Epithelial cell of prostate (primary cell): ENCODE results near the gene SHISAL1.

Source experiments
- DNase-seq: peaks from one replicate; pipeline ENCODE4 v3.0.0-alpha.2; 2011; ENCODE audit warnings: low read depth, low spot score
- H3K27ac ChIP-seq: fragments of 450-650 bp; 2 replicates; pipeline ENCODE4 v1.5.1; 2017; ENCODE audit warnings: mild to moderate bottlenecking

Gene SHISAL1

DNA sequence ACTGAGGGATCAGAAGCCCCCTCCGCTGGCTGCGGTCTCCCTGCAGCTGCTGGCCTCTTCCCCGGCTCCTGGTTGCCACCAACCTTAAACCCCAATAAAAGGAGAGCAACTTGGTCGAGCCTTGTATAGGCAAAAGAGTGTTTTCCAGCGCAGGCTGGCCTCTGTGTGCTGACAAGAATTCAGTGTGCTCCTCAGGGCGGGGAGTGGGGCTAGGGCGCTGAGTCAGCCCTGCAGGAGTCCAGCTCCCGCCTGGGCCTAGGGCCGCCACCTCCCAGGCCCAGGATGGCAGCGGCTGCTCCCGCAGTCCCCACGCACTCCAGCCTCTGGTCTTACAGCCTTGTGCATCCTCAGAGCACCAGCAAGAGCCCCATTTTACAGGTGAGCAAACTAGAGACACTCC, at the start of gene SHISAL1:
TSS of gene SHISAL1 (minus strand) at position 186 of the 400 bp plus-strand sequence. CDS start 12,006 bp downstream, outside the sequence.
- no peak for DNase-seq

DNA sequence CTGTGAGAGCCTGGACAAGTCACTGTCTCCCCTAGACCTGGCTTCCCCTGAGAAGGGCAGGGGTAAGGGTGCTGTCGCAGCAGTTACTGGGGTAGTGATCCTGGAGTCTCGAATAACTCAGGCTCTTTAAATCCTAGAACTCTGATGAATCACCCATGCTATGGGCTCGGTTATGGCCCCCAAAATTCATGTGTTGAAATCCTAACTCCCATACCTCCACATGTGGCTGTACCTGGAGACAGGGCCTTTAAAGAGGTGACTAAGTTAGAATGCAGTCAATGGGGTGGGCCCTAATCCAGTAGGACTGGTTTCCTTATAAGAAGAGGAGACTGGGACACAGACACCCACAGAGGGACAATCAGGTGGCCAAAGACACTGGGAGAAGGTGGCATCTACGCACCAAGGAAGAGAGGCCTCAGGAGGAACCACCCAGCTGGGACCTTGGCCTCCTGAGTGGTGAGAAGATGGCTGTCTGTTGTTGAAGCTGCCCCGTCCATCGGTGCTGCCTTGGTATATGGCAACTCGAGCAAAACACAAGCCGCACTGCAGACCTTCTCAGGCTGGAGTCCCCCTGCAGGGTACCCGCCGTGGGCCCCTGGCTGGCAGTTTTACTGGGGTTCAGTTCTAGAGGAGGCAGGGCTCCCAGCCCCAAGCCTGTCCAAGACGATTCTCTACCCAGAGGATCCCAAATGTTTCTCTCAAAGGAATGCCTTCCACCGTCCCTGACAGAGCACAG, 48.8 kb upstream of the SHISAL1 start:
- peak; percentile 31 for DNase-seq
- H3K27ac ChIP-seq, result peak overlapping the region; percentile 87

More for the DNA sequence above, at the start of gene SHISAL1:
- no peak within 1 kb of the TSS for H3K27ac ChIP-seq

DNA sequence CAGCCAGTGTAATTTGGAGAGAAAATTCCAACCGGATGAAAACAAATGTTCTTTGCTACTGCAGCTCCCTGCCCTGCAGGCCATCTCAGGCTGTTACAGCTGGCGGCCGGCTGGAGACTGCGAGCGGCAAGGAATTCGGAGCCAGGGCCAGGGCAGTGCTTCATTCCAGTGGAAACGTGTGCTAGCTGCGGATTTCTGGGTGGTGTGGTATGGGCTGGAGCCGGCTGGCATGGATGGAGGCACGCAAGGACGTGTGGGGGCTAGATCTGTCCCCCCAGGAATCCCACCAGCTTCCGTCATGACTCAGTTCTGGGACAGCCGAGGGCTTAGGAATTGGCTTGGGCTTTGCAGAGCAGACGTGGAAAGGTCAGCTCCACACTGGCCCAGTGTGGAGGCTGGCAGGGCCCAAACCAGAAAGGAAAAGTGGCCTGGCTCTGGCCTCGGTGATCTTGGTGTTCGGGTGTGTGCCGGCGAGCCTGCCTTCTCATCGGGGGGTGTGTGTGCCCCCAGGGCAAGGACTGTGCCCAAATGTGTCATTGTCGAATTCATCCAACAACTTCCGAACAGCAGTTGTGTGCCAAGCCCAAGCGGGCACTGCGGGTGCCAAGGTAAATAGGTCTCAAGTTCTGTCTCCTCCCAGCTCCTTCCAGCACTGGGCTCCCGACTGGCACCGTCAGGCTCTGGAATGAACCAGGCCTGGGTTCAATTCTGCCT, 48.1 kb upstream of the SHISAL1 start:
- DNase-seq, result peak; percentile 69
- peak overlapping the region; percentile 87 for H3K27ac ChIP-seq

DNA sequence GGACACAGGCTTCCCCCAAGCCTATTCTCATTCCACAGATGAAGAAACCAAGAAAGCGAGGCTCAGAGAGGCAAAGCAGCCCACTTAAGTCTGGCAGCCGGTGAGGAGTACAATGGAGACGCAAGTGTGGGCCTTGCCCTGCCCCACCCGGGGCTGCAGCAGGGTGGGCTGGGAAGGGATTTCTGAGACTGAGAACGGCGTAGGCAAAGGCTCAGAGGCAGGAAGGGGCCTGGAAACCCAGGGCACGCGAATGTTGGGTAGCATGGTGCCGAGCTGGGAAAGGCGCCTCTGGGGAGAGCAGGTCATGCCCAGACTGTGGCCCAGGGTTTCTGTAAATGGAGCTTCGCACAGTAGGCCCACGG, 47.5 kb upstream of the SHISAL1 start:
- peak overlapping the region; percentile 87 for H3K27ac ChIP-seq
- DNase-seq, result no peak

DNA sequence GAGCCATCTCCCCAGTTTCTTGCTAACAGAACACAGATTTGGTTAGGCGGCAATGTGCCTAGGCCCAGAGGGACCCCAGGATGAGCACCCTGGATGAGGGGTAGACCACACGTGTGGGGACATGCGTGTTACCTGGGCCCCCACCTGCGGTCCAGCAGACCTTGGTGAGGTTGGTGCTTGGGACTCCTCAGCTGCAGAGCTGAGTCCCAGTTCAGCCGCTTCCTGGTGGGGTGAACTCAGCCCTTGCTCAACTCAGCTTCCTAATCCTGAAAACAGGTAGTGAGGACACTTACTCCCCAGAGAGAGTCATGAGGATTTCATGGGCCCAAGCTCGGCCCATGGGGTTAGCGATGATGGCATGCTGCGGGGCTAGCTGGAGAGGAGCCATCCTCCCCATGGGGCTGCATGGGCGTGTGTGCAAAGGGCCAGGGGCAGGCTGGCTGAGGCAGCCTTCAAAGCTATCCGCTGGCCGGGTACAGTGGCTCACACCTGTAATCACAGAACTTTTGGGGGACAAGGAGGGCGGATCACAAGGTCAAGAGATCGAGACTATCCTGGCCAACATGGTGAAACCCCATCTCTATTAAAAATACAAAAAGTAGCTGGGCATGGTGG, 46.9 kb upstream of the SHISAL1 start:
- H3K27ac ChIP-seq, result no peak overlapping the region
- DNase-seq, result no peak

DNA sequence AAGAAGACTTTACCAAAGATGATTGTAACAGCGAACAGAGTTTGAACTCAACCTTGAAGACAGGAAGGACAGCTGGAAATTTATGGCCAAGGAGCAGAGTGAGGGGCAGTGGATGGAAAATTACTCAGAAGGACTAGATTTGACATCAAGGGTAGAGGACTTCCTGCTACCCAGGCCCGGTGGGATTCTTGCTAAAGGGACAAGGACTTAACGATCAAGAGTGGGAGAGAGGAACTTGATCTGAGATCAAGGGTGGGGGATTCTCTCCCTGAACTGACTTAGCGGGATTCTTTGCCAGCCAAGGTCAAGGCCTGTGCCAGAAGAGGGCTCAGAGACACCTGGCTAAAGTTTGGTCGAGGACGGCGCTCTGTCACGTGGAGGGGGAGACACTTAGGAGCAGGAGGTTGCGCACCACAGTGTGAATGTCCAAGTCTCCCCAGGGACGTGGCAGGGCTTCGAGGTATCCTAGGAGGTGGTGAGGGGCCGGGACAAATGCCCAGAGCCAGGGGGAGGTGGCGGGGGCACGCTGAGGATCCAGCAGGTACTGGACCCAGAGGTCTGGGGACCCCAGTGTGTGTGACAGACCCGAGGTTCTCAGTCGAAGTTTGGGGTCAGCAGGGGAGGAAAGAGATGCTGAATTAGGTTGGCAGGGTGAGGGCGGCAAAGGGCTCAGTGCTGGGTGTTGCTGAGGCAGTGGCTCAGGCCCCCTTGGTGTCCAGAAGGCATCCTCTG, 46.1 kb upstream of the SHISAL1 start:
- DNase-seq, result no peak
- no peak overlapping the region for H3K27ac ChIP-seq

DNA sequence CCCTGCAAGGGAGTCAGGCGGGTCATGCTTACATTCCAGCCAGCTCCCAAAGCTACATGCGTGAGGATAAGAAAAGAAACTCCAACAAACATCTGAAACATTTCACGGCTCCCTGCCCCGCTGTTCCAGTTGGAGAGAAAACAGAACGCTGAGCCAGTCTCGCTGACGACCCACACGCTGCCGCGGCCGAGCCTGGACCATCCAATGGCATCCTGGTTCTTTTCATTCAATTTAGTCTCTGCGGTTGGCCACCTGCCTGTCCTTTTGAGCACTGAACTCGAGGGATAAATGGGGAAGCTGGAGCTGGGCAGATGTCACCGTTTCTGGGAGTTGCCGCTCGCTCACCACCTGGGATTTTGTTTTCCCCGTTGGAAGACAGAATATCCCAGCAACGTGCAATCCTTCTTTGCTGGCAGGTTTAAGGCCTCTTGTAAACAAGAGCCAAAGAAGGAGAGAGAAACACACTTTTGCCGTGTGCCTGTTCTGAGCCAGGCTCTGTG, 45.3 kb upstream of the SHISAL1 start:
- no peak overlapping the region for H3K27ac ChIP-seq
- no peak for DNase-seq

DNA sequence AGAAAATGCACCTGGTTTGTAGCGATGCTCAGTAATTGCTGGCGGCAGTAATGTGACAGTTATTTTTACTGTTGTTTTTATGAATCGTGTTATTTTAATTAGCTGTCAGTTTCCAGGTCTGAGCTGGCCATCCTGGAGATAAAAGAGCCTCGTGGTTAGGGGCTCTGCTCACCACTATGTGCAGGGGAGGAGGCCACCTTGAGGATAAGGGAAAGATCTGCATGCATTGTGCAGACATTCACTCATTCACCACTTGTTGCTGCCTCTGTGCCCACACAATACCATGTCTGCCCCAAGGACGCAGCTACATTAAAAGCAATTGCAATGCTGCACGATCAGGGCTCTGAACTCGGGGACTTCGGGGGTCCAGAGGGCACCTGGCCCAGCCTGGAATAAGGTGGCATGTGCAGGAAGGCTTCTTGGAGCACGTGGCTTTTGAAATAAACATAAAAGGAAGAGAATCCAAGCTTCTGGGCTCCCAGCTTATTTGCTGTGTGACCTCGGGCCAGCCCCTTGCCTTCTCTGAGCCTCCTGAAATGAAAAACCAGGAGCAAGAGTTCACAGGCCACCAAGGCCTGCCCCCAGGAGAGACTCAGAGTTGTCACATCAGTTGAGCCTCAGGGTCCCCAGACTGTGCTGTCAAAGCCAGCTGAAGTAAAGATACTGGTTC, 44.7 kb upstream of the SHISAL1 start:
- no peak overlapping the region for H3K27ac ChIP-seq
- DNase-seq, result no peak

DNA sequence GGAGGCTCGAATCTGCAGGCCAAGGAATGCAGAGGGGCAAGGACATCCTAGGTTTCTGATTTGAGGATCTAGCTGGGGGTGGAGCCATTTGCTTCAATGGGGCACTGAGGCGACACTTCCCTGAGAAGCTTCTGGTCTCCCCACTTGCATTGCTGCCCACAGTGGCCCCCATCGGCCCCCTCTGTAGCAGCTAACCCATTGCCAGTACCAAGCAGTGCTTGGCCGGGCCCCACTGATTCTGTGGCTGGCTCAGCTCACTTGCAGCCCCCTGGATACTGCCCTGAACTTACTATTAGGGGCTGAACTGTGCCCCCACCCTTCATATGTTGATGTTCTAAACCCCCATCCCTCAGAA, 42.9 kb upstream of the SHISAL1 start:
- no peak for DNase-seq
- no peak overlapping the region for H3K27ac ChIP-seq

DNA sequence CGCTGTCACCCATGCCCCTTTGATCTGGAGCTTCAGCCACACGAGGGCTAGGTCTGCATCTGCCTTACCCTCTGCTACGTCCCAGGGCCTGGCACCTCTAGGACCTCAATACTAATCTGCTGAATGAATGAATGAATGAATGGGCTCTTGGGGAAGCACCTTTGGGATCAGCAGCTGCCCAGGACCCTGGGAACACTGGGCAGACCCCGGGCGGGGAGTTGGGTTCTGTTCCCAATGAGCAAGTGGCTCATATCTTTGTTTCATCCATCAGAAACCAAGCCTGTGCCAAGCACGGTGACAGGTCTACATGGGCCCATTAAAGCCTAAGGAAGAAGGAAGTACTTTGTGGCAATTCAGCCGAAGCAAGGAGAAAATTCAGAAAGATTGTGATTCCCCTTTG, 41.5 kb upstream of the SHISAL1 start:
- H3K27ac ChIP-seq, result no peak overlapping the region
- DNase-seq, result no peak

DNA sequence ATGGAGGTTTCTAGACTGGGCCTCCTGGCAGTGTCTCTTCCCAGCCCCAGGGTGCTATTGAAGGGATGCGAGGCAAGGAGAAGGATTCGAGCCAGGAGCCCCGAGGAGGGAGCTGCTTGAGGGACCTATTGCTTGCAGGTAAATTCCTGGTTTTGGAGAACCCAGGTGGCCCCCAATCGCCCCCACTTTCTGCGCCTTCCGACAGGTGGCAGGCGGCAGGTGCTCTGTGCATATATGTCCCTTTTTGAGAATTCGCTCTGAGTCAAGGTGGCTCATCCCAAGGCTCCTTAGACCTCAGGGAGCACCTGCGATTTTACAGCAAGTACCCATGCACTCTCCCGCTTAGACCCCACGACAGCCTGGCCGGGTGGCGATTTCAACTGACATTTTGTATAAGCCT, 40.3 kb upstream of the SHISAL1 start:
- H3K27ac ChIP-seq, result no peak overlapping the region
- no peak for DNase-seq

DNA sequence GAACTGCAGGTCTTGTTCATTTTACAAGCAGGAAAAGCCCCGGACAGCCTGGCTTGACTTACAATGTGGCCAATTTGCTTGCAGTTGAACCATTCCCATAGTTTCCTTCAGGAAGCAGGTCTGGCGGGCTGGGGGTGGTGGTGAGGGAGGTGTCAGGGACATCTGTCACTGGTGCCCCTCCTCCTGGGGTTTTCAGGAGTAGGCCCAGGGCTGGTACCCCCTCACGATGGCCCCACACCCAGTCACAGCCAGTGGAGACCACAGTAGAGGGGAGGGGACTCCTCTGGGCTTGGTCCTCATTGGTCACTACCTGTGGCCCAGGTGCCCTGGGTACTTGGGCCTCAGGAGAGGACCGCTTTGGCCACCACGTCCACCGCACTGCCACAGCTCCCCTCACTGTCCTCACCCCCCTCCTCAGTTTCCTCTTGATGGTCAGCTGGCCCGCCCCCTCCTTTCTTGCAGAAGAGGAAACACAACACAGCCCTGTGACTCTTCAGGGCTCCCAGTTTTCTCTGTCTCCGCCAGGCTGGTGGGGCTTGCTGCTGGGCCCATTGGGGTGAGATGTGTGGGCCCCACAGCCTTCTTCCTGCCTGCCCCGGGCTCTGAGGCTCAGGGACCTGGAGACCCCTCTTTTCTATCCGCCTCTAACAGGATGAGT, 39.8 kb upstream of the SHISAL1 start:
- H3K27ac ChIP-seq, result no peak overlapping the region
- DNase-seq, result no peak

DNA sequence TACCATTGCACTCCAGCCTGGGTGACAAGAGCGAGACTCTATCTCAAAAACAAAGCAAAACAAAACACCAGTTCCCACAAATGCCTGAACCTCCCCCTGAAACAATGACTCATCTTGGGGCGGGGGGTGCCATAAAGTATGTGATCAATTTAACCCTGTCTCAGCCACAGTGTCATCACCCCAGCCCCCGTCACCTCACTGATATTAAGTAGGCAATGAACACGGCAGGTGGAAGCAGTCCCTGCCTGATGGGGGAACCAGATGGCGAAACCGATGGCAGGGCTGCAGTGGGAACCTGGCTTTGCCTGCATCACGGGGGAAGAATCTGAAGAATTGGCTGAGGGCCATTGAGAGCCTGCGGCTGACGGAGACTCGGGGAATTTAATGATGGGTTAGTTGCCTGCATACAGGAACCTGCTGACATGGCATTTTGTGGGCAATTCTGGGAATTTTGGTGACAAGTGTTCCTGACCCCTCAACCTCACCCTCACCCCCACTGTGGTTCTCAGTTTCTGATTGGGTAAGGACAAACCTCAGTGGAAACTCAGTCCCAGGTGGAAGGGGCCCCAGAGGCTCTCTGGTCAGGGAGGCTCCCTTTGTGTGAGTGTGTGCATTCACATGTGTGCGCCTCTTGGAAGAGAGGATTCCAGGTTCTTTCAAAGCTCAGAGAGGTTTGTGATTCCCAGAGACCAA, 39.1 kb upstream of the SHISAL1 start:
- peak; percentile 44 for DNase-seq
- no peak overlapping the region for H3K27ac ChIP-seq

DNA sequence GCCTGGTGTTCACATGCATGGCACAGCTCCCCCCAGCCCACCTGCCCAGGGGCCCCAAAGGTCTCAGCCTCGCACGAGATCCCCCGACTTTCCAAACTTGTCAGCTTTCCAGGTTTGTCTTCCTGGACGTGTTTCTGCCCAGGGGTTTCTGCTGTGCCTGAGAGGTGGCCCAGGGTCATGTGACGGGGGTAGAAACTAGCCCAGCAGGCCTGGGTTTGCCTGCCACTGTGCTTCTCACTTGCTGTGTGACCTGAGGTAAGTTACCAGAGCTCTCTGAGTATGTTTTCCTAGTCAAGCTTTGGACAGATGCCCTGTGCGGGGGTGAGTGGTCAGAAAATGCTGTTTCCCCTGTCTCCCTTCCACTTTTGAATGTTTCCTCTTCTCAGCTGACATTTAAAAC, 38.3 kb upstream of the SHISAL1 start:
- no peak overlapping the region for H3K27ac ChIP-seq
- DNase-seq, result no peak

DNA sequence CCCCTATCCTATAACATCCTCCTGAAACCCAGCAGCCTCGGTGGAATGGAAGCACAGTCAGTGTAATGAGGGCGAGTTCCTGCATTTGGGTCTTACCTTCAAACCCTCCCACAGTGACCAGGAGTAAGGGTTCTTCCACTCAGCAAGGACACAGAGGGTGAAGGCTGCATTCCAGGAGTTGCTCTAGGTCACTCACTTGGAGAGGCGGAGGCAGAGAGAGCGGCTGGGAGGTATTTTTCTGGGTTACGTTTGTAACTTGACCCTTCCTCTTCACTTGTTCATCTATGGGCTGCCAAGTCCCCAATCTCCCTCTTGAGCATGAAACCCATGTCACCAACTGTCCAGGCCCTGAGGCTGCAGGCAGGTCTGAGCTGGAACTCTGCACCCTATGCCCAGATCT, 36.8 kb upstream of the SHISAL1 start:
- H3K27ac ChIP-seq, result no peak overlapping the region
- DNase-seq, result no peak

DNA sequence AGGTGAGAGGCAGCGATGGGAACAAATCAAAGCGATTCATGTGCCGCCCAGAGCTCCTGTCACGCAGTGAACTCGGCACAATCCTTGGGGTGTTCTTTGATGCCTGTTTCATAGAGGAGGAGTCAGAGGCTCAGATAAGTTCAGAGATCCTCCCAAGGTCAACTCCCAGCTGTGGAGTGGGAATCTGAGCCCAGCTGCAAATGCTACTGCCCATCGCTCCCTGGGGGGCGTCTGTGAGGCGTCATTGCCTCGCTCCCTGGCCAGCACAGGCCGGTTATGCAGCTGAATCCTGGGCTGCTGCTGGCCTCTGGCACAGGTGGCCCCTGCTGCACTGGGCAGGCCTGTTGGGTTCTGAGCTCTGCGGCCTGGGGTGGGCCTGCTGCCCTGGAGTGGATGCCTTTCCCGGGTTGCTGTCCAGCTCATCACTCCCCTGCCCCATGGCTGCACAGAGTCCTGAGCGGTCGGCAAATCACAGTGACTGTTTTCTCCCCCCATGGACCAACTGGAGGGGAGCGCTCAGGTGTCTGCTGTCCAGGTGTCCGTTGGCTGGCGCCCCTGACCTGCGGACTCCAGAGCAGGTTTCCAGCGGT, 36.3 kb upstream of the SHISAL1 start:
- DNase-seq, result no peak
- no peak overlapping the region for H3K27ac ChIP-seq

DNA sequence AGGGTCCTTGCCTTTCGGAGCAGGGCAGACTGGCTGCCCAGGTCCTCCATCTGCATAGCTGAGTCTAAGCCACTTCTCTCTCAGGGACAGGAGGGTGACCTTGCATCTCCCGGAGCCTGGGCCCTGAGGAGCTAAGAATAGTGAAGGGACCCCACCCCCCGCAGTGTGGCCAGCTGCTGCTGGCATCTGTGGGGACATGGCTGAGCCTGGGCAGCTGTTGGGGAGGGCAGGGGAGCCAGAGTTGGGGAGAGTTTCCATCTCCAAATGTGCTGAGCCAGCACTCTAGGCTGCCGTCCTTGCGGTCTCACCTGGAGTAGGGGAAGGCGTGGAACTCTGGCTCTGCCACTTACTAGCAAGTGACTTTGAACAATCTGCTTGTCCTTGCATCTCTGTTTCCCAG, 34.8 kb upstream of the SHISAL1 start:
- H3K27ac ChIP-seq, result no peak overlapping the region
- DNase-seq, result no peak

DNA sequence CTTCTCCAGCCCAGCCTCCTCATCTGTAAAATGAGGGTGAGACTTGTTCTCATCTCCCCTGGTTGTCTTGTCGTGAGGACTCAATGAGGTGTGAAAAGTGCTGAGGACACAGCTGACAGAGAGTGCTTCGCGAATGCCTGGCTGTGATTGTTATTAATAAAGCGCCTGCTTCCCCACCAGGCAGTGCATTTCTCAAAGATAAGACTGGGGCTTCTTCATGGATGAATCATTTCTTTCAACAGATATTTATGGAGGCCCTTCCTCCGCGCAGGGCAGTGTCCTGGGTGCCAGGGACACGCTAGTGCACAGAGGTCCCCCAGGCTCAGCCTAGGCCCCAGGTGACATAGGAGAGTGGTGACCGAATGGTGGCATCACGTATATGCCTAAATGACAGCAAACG, 34.3 kb upstream of the SHISAL1 start:
- DNase-seq, result no peak
- H3K27ac ChIP-seq, result no peak overlapping the region

DNA sequence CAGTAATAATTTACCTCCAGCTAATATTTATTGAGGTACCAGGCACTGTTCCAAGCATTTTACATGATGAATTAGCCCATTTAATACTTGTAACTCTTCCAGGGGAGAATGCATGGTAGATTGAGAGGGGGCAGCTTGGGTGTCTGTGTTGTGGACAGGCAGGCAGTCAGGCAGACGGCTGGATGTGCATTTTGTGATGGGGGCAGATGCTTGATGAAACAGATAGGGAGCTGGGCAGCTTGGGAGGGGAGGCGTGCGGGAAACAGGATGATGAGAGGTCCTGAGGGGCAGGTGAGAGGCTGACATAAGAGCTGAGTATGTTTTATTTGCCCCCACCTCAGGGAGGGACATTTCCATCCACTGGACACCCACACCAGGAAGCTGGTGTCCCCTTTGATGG, 33.1 kb upstream of the SHISAL1 start:
- H3K27ac ChIP-seq, result no peak overlapping the region
- no peak for DNase-seq
